Measurements from ENCODE around the gene ATP6V0E1. TPM values are rescaled to one million over a fixed set of nuclear protein-coding genes. Genes with fewer than 3 reads are reported as not detected.

ATP6V0E1 gene
- total RNA-seq, 1 donor from 2014 or later = 137 TPM

- Mint-ChIP-seq H3K4me3 (ENCODE audit: low read depth) (no peak overlapping the region), H3K9me3 (ENCODE audit: low read depth) (no peaks in the 10 kb centered on the region), H3K27me3 (peaks cover 18% of the 10 kb centered on the region), H3K27ac (no peak overlapping the region), H3K4me1 (ENCODE audit: low read depth) (no peaks in the 10 kb centered on the region), H3K36me3 (ENCODE audit: insufficient read depth) (no peaks in the 10 kb centered on the region)
- DNase-seq (ENCODE audit: low spot score, unreplicated experiment) = no peak
- TF ChIP-seq CTCF (IDR thresholded peaks at IDR 0.05; ENCODE audit: unreplicated experiment) = no peak
These were observed 8.3 kb upstream of the ATP6V0E1 start for GRCh38 chr5:172975289-172975688.

GRCh38 chr5:172979778-172980177 lies 3.8 kb upstream of the ATP6V0E1 start:
- H3K27me3 Mint-ChIP-seq = peaks cover 18% of the 10 kb centered on the region
- H3K36me3 Mint-ChIP-seq (ENCODE audit: insufficient read depth) = no peaks in the 10 kb centered on the region
- TF ChIP-seq CTCF (IDR thresholded peaks at IDR 0.05; ENCODE audit: unreplicated experiment) = no peak
- DNase-seq (ENCODE audit: low spot score, unreplicated experiment) = no peak
- H3K9me3 Mint-ChIP-seq (ENCODE audit: low read depth) = no peaks in the 10 kb centered on the region
- no peak overlapping the region for H3K4me3 Mint-ChIP-seq (ENCODE audit: low read depth)
- H3K4me1 Mint-ChIP-seq (ENCODE audit: low read depth) = peaks cover 4% of the 10 kb centered on the region
- H3K27ac Mint-ChIP-seq = no peak overlapping the region

- H3K27ac Mint-ChIP-seq = no peak overlapping the region
- H3K4me3 Mint-ChIP-seq (ENCODE audit: low read depth) = no peak overlapping the region
- H3K9me3 Mint-ChIP-seq (ENCODE audit: low read depth) = no peaks in the 10 kb centered on the region
- H3K36me3 Mint-ChIP-seq (ENCODE audit: insufficient read depth) = peaks cover 4% of the 10 kb centered on the region
- H3K27me3 Mint-ChIP-seq = peaks cover 5% of the 10 kb centered on the region
- DNase-seq (ENCODE audit: low spot score, unreplicated experiment) = no peak
- H3K4me1 Mint-ChIP-seq (ENCODE audit: low read depth) = peaks cover 11% of the 10 kb centered on the region
- no peak for TF ChIP-seq CTCF (IDR thresholded peaks at IDR 0.05; ENCODE audit: unreplicated experiment)
These were observed 1.6 kb upstream of the ATP6V0E1 start for GRCh38 chr5:172981931-172982330.

GRCh38 chr5:172984244-172984953 lies 828 bp downstream of the ATP6V0E1 start:
- Mint-ChIP-seq H3K36me3 (ENCODE audit: insufficient read depth) (peaks cover 4% of the 10 kb centered on the region), H3K27ac (peak overlapping the region; percentile 99), H3K4me1 (ENCODE audit: low read depth) (peaks cover 11% of the 10 kb centered on the region), H3K27me3 (no peaks in the 10 kb centered on the region), H3K9me3 (ENCODE audit: low read depth) (no peaks in the 10 kb centered on the region), H3K4me3 (ENCODE audit: low read depth) (peak overlapping the region; percentile 99)
- peak; percentile 40 for DNase-seq (ENCODE audit: low spot score, unreplicated experiment)
- TF ChIP-seq CTCF (IDR thresholded peaks at IDR 0.05; ENCODE audit: unreplicated experiment) = peak; percentile 57

- DNase-seq (ENCODE audit: low spot score, unreplicated experiment) = no peak
- Mint-ChIP-seq H3K27me3 (no peaks in the 10 kb centered on the region), H3K27ac (peak overlapping the region; percentile 78), H3K4me1 (ENCODE audit: low read depth) (peaks cover 11% of the 10 kb centered on the region), H3K9me3 (ENCODE audit: low read depth) (no peaks in the 10 kb centered on the region), H3K4me3 (ENCODE audit: low read depth) (peak overlapping the region; percentile 99), H3K36me3 (ENCODE audit: insufficient read depth) (peaks cover 4% of the 10 kb centered on the region)
- TF ChIP-seq CTCF (IDR thresholded peaks at IDR 0.05; ENCODE audit: unreplicated experiment) = no peak
These were observed 2.0 kb downstream of the ATP6V0E1 start for GRCh38 chr5:172985596-172985995.

Data from progenitor cell of endocrine pancreas (in vitro differentiated cells).